ENCODE measurements around the gene SF3A1. TPM values are rescaled to one million over a fixed set of nuclear protein-coding genes. Genes with fewer than 3 reads are reported as not detected.

SF3A1 gene
- total and polyA plus RNA-seq, 9 of the 15 experiments (the other 6 are each of a cell fraction or from before 2014, with no cell fraction given), result 6.7 to 228 (median 13.0) TPM

GRCh38 chr22:30356449-30357235, at the start of gene SF3A1, which contains the start of gene CCDC157 (continued):
- TF ChIP-seq ZNF444 (CRISPR knock-in tag; IDR thresholded peaks at IDR 0.05), result no peak
- TF ChIP-seq ZNF589 (CRISPR knock-in tag; IDR thresholded peaks at IDR 0.05; ENCODE audit: low read depth), result no peak
- TF ChIP-seq CTBP1 (IDR thresholded peaks at IDR 0.05; ENCODE audit: borderline replicate concordance), result 0 out of 2 replicates have a peak, but pooled peaks have one; percentile 22
- peak; percentile 92 to 96 for TF ChIP-seq SIN3A (IDR thresholded peaks at IDR 0.05; ENCODE audit: borderline replicate concordance in 2 of 2, control insufficient read depth in 1 of 2, low read depth in 2 of 2, low read length in 2 of 2)
- no peak for TF ChIP-seq ZNF146 (CRISPR knock-in tag; IDR thresholded peaks at IDR 0.05; ENCODE audit: unreplicated experiment)
- TF ChIP-seq ZBTB26 (CRISPR knock-in tag; IDR thresholded peaks at IDR 0.05), result no peak
- peak; percentile 30; the same call in 1 of the 2 replicates for TF ChIP-seq MTA3 (IDR thresholded peaks at IDR 0.05; ENCODE audit: borderline replicate concordance)
- peak; percentile 75; the same call in 1 of the 2 replicates for TF ChIP-seq ELF2 (CRISPR knock-in tag; IDR thresholded peaks at IDR 0.05)
- TF ChIP-seq POLR2A (conservative IDR thresholded peaks at IDR 0.05), result peak; percentile 89
- no peak for TF ChIP-seq FUS (optimal IDR thresholded peaks at IDR 0.05; ENCODE audit: low read depth, low read length)
- no peak for TF ChIP-seq SNIP1 (IDR thresholded peaks at IDR 0.05; ENCODE audit: low read depth)
- no peak for TF ChIP-seq FOXK2 (conservative IDR thresholded peaks at IDR 0.05 in 1 of 2, IDR thresholded peaks at IDR 0.05 in 1 of 2; ENCODE audit: low read depth in 2 of 2)
- TF ChIP-seq MLX (CRISPR knock-in tag; conservative IDR thresholded peaks at IDR 0.05), result no peak
- TF ChIP-seq GTF2F1 (IDR thresholded peaks at IDR 0.05; ENCODE audit: low read depth, low read length), result no peak
- no peak for TF ChIP-seq TCF7L2 (IDR thresholded peaks at IDR 0.05; ENCODE audit: low read depth, low read length)
- no peak for TF ChIP-seq ZNF431 (CRISPR knock-in tag; IDR thresholded peaks at IDR 0.05)
- no peak for TF ChIP-seq ZNF184 (CRISPR knock-in tag; IDR thresholded peaks at IDR 0.05)
- no peak for TF ChIP-seq NFE2 (IDR thresholded peaks at IDR 0.05; ENCODE audit: low read depth)
- no peak for TF ChIP-seq MCM5 (IDR thresholded peaks at IDR 0.05; ENCODE audit: low read depth)
- no peak for TF ChIP-seq ZC3H11A (IDR thresholded peaks at IDR 0.05; ENCODE audit: low read depth, low read length)
- TF ChIP-seq TBL1XR1 (IDR thresholded peaks at IDR 0.05; ENCODE audit: low read length in 2 of 2), result no peak
- TF ChIP-seq PURB (CRISPR knock-in tag; IDR thresholded peaks at IDR 0.05; ENCODE audit: low read depth), result no peak
- TF ChIP-seq MED1 (CRISPR knock-in tag; IDR thresholded peaks at IDR 0.05; ENCODE audit: borderline replicate concordance), result no peak
- no peak for TF ChIP-seq CLOCK (CRISPR knock-in tag; IDR thresholded peaks at IDR 0.05; ENCODE audit: borderline replicate concordance)
- TF ChIP-seq MTA2 (IDR thresholded peaks at IDR 0.05; ENCODE audit: low read depth), result no peak
- peak; percentile 62; the same call in 1 of the 2 replicates for TF ChIP-seq CHD2 (IDR thresholded peaks at IDR 0.05; ENCODE audit: low read depth, low read length)
- TF ChIP-seq BRD4 (IDR thresholded peaks at IDR 0.05), result peak; percentile 58; the same call in 1 of the 2 replicates

All from K562 (cell line).